NCI-H524 treated with DMSO at 0.1 percent for 48 hours (cell line): ENCODE measurements around the gene OSBP2.
A peak's percentile ranks its signal among the peaks of the same experiment; 100 is the strongest.

Source experiments
- DNase-seq: peaks from one replicate; lab custom pipeline; 2025; lab: John Stamatoyannopoulos, UW

Gene OSBP2

DNA sequence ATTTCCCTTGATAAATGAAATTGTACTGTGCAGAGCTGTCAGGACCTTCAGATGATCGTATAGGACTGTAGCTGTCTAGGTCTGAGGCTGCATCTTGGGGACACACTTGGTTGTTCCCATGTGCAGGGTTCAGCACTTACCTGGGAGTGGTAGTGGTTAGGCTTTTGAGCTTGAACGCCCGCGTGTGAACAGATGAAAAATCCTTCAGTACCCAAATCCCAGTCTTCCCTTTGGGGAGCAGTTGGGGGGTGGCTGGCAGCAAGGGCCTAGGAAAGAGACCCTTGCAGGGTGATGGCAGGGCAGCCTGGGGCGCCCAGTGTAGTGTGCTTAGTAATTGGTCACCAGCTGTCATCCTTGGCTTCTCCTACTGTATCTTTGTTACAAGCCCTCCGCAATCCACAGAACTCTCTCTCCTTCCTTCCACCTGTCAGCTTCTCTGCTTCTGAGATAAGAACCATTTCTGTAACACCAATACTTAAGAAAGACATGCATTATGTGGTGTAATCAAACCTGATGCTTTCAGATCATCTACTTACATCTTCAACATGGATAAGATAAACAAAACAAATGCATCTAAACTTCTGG, 209.3 kb downstream of the OSBP2 start:
- DNase-seq: no peak

DNA sequence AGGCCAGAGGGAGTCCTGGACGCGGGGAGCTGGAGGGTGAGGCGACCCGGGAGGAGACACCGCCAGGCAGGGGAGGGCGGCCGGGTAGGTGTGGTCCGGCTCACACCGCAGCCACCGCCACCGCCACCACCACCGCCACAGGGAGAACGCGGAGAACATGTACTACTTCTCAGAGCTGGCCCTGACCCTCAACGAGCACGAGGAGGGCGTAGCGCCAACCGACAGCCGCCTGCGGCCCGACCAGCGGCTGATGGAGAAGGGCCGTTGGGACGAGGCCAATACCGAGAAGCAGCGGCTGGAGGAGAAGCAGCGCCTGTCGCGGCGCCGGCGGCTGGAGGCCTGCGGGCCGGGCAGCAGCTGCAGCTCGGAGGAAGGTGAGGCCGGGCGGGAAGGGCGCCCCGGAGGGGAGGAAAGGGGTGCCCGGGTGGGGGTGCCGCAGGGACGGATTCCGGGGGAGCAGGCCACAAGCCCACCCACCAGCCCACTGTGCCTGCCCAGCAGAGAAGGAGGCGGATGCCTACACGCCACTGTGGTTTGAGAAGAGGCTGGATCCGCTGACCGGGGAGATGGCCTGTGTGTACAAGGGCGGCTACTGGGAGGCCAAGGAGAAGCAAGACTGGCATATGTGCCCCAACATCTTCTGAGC, 211.1 kb downstream of the OSBP2 start:
- DNase-seq: no peak

DNA sequence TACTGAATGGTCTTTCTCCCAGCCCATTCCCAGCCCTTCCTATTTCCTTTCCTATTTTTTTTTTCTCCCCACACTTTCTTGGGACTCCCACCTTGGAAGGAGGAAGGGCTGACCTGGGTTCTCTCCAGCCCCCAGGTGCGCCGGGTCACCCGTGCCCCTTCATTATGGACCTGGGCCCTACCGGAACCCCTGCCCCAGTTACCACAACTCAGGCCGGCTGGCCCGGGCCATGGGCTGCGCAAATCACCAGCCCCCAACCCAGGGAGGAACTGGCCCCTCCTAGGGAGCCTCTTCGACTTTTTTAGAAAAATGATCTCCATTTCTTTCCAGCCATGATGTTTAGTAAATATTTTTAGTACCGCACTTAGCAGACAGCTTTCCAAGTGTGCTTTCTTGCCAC, 211.7 kb downstream of the OSBP2 start:
- no peak for DNase-seq

DNA sequence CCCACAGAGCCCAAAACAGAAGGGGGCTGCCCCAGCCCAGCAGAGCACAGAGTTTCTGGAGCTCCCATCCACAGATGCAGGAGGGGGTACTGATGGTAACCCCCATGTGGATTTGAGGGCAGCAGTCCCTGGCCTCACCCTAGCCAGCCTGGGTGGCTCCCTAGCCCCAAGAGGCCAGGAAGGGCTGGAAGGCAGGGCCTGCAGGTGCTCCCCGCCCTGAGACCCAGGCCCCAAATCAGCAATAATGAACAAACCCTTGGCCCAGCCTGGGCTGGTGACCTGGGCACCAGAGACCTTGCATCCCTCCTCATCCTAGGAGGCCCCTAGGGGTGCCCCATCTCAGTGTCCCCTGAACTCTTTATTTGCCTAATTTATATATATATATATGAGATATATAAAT, 212.3 kb downstream of the OSBP2 start:
- no peak for DNase-seq

DNA sequence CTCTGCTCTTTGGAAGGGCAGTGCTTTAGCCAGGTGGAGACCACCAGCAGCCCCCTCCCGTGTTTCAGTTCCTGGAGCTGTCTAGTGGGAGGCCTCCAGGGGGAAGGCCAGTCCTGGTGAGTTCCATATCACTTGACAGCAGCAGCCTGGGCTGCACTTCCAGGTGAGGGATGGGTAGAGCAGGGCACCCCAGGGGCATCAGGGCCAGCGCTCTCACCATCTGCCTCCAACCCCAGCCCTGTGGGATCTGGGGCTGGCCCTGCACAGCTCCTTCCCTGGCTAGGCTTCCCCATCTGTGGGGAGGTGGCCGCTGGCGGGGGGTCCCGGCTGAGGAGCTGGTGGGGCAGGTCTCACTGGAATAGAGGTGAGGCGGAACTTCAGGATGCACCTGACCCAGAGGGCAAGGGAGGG, 213.4 kb downstream of the OSBP2 start:
- DNase-seq: no peak

DNA sequence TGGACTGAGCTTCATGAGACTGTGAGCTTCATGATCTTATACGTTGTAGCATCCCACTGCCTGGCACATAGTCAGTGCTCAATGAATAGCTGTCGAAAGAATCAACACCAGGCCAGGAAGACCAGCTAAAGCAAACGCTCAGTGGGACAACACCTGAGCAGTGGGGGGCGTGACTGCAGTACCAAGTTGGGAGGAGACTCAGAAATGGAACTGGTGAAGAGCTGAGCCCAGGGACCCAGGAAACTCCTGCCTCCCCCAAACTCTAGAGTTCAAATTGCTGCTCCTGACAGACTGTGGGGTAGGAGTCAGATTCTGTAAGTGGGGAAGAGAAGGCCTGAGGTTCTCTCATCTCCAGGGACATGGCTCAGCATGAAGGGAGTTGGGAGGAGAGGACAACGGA, 214.6 kb downstream of the OSBP2 start:
- DNase-seq: no peak

DNA sequence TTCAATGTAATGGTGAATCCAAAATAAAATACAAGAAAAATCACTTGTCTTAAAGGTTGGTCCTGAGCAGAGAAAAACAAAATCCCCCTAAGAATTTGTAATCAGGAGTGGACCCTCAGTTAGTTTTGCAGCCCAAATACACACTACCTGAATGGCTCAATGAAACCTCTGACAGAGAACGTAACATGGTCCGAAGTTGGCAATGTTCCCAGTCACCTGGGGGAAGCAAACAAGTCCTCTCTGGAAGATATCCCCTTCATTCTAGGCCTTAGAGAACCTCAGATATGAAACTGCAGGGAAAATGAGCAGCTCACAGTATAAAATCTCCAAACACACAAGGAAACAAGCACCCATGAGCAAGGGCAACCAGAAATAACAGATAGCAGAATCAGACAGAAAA, 215.7 kb downstream of the OSBP2 start:
- no peak for DNase-seq

DNA sequence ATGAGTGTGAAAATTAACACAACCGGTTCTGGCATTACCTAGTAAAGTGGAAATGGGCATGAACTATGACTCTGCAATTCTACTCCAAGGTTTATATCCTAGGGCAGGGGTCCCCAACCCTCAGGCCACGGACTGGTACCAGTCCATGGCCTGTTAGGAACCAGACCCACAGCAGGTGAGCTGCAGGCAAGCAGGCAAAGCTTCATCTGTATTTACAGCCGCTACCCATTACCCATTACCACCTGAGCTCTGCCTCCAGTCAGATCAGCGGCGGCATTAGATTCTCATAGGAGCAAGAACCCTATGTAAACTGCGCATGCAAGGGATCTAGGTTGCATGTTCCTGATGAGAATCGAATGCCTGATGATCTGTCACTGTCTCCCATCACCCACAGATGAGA, 224.1 kb downstream of the OSBP2 start:
- no peak for DNase-seq

- no peak for DNase-seq
Observed at GRCh38 chr22:30919973-30920372, 225.3 kb downstream of the OSBP2 start.

DNA sequence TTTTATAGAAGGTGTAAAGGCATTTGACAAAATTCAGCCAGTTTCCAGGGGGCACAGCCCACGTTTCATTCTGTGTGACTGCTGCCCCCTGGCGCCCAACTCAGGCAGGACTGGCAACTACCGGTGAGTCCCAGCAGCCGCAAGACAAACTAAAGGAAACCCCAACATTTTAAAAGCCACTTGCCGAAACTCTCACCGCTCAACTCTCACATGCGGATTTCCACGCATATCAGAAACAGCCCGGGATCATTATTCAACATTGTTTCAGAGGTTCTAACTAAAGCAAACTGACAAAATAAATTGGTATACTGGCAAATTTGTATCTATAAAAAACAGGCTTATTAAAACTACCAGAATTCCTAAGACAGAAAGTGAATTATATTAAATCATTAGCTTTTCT, 225.7 kb downstream of the OSBP2 start:
- DNase-seq: peak; percentile 3

DNA sequence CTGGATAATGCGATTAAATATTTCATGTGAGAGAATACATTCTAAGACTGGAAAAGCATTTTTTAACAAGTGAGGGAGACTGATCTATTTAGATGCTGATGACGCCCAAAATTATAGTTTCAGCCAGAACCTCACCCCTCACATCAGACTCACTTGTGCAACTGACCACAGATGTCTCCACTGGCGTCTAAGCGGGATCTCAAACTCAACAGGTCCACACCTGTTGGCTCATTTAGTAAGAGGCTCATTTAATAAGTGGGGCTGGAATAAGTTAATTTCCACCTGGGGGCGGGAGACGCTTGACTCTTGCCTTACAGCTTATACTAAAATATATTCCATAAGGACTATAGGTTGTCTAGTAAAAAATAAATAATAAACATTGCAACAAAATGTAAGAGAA, 226.4 kb downstream of the OSBP2 start:
- peak; percentile 15 for DNase-seq

DNA sequence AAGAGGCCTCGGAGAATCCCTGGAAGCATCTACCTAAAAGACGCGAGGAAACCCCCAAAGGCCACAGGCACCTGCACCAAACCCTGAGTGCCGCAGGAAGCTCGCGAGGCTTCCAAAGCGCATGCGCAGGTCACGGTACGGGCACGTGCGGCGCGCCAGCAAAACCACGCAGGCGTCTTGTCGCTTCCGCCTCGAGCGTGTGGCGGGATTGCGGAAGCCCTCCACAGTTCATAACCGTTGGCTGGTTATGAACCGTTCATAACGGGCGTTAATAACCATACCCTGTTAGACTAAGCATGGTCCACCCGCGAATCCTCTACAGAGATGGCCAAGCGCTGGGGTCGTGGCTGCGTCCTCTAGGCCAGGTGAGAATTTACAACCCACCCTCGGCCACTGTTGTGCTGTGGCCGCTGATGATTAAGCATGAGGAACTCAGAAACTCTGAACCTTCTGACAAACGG, 227.5 kb downstream of the OSBP2 start:
- no peak for DNase-seq

DNA sequence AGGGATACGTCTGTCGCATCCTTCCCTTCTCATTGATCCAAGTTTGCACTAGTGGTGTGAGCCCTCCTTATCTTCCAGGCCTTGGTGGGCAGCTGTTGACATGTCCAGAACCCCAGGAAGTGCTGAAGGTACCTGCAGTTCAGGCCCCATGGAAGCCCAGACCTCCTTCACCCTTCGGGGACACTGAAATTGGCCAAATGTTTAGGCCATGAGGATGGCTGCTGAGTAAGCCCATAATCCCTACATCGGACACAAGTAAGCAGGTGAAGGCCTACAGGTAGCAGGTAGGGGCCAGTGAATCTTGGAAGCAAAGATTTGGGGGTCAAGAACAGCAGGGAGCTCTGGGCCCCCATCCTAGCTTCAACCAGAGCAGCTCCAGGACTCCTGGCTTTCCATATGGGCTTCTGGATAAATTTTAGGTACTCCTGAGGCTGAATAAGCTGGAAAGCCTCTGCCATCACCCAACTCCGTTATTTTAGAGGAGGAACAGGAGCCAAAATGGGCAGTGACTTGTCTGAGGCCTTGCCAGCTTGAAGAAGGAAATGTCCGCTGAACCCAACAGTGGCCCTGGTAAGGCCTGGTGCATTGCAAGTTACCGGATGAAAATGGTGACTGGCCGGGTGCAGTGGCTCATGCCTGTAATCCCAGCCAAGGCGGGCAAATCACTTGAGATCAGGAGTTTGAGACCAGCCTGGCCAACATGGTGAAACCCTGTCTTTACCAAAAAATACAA, 228.7 kb downstream of the OSBP2 start:
- DNase-seq: no peak

DNA sequence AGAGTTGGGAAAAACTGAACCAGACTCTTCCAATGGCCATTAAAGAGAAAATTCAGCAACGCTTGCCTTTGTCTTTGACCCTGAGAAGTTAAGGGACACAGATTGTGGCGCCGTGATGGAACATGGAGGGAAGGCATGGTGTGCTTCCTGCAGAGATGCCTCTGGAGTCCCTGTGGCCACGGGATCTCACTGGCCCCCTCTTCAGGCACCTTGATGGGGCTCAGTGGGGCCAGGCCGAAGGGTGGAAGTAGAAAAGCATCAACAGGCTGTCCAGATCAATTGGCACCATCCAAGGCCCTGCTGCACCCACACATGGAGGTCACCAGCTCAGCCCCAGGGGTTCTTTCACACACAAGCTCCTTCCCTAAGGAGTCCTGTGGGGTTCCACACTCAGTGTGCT, 231.0 kb downstream of the OSBP2 start:
- DNase-seq: no peak

- DNase-seq: no peak
Observed at GRCh38 chr22:30926706-30927105, 232.0 kb downstream of the OSBP2 start.

- no peak for DNase-seq
Observed at GRCh38 chr22:30927806-30928205, 233.1 kb downstream of the OSBP2 start.

- DNase-seq: no peak
Observed at GRCh38 chr22:30928401-30928800, 233.7 kb downstream of the OSBP2 start.

GRCh38 chr22:30930228-30930627, 235.6 kb downstream of the OSBP2 start:
- no peak for DNase-seq

DNA sequence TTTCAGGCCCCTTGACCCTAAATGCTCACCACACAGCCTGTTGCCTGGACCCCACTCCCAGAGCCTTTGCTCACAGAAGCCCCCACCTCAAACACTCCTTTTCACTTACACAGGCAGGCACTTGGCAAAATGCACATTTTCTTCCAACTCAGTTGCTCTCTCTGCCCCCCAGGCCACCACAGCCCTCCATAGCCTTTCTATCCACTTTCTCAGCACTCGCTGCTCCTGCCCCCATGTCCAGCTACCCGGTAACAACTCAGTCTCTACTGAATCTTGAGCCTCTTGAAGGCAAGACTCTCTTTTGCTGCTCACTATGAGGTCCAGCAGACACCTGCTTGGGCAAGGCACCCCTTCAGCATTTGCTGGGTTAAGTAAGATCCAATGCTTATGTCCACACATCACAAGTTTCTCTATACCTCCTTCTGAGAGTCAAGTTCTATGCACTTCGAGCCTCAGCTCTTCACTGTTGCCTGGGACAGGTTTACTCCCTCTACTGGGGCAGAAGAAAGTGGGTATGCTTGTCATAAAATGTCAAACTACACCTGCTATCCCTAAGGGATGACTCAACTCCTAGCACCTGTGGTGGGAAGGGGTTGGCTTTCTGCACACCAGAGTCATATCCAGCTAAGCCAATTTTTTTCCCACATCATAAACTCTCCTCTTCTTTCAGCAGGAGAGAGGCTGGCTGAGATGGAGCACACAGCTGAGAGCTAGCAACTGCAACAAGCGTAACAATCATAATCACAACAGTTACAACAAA, 237.0 kb downstream of the OSBP2 start:
- DNase-seq: no peak

GRCh38 chr22:30932661-30933060, 238.0 kb downstream of the OSBP2 start:
- no peak for DNase-seq

GRCh38 chr22:30933457-30933856, 238.8 kb downstream of the OSBP2 start:
- no peak for DNase-seq

GRCh38 chr22:30934053-30934452, 239.4 kb downstream of the OSBP2 start:
- DNase-seq: no peak
